DOHH2 (cell line): ENCODE data around the gene GRM2.

ENCODE experiments used
- H3F3A ChIP-seq: fragments of 200-600 bp; sonication (generic), shearing (Covaris generic); 2 replicates; pipeline ENCODE4 v1.6.0; 2016; ENCODE audit warnings: antibody characterized with exemption, mild to moderate bottlenecking; ENCODE audit not compliant: control insufficient read depth, insufficient read depth
- H3K27ac ChIP-seq: fragments of 200-600 bp; sonication (generic); 2 replicates; pipeline ENCODE4 v1.5.1; 2014; ENCODE audit warnings: low read depth, mild to moderate bottlenecking, low read length, moderate library complexity
- H3K27me3 ChIP-seq: fragments of 200-600 bp; sonication (generic); 2 replicates; pipeline ENCODE4 v1.6.1; 2014; ENCODE audit warnings: mild to moderate bottlenecking, low read length, mixed read lengths; ENCODE audit not compliant: control insufficient read depth
- H3K36me3 ChIP-seq: fragments of 200-600 bp; sonication (generic); 2 replicates; pipeline ENCODE4 v1.6.1; 2014; ENCODE audit warnings: mild to moderate bottlenecking, low read length, moderate library complexity, mixed read lengths; ENCODE audit not compliant: control insufficient read depth
- H3K4me1 ChIP-seq: fragments of 200-600 bp; sonication (generic); 2 replicates; pipeline ENCODE4 v1.6.1; 2014; ENCODE audit warnings: mild to moderate bottlenecking, low read length, mixed read lengths; ENCODE audit not compliant: control insufficient read depth
- H3K4me2 ChIP-seq: fragments of 200-600 bp; sonication (generic); 2 replicates; pipeline ENCODE4 v1.6.0; 2014; ENCODE audit warnings: mild to moderate bottlenecking, low read length, moderate library complexity
- H3K4me3 ChIP-seq: fragments of 200-600 bp; sonication (generic); 2 replicates; pipeline ENCODE4 v1.5.1; 2014; ENCODE audit warnings: mild to moderate bottlenecking, low read length, mixed read lengths
- H3K79me2 ChIP-seq: fragments of 200-600 bp; sonication (generic); 2 replicates; pipeline ENCODE4 v1.6.1; 2014; ENCODE audit warnings: mild to moderate bottlenecking, low read length, mixed read lengths; ENCODE audit not compliant: control insufficient read depth
- H3K9me2 ChIP-seq: fragments of 200-600 bp; sonication (generic); replicated peaks from 2 replicates; pipeline ENCODE4 v1.6.1; 2014; ENCODE audit warnings: mild to moderate bottlenecking, low read length, mixed read lengths; ENCODE audit not compliant: control insufficient read depth
- H3K9me3 ChIP-seq: fragments of 200-600 bp; sonication (generic); 2 replicates; pipeline ENCODE4 v1.6.1; 2014; ENCODE audit warnings: antibody characterized with exemption, low read length, mixed read lengths; ENCODE audit not compliant: control insufficient read depth, insufficient read depth
- H4K20me1 ChIP-seq: fragments of 200-600 bp; sonication (generic); 2 replicates; pipeline ENCODE4 v1.6.0; 2014; ENCODE audit warnings: low read depth, mild to moderate bottlenecking, antibody characterized with exemption, low read length, moderate library complexity; ENCODE audit not compliant: control insufficient read depth, insufficient read depth
- CTCF ChIP-seq: fragments of 200-600 bp; sonication (generic); IDR thresholded peaks from one replicate; pipeline ENCODE4 v1.5.1; 2014; ENCODE audit warnings: antibody characterized with exemption, mild to moderate bottlenecking, low read depth, low read length; ENCODE audit not compliant: poor library complexity, severe bottlenecking
- EZH2phosphoT487 ChIP-seq: fragments of 200-600 bp; sonication (generic); IDR thresholded peaks from 2 replicates; pipeline ENCODE4 v1.6.1; 2017; ENCODE audit warnings: borderline replicate concordance, mild to moderate bottlenecking, antibody characterized with exemption, low read length, moderate library complexity, mixed read lengths

Gene GRM2

GRCh38 chr3:51676102-51676640 is 30.7 kb upstream of the GRM2 start:
- no peaks in the 10 kb centered on the region for H3K9me3 ChIP-seq
- H3K9me2 ChIP-seq = no peaks in the 10 kb centered on the region
- H3K4me1 ChIP-seq = peaks cover 47% of the 10 kb centered on the region
- no peak overlapping the region for H3K27ac ChIP-seq
- no peak overlapping the region for H3K4me3 ChIP-seq
- peaks cover 81% of the 10 kb centered on the region for H3K36me3 ChIP-seq
- H3K4me2 ChIP-seq = no peak overlapping the region
- peaks cover 76% of the 10 kb centered on the region for H3K79me2 ChIP-seq
- H3F3A ChIP-seq = no peaks in the 10 kb centered on the region
- peaks cover 9% of the 10 kb centered on the region; the same call in 1 of the 2 replicates for H4K20me1 ChIP-seq
- H3K27me3 ChIP-seq = no peaks in the 10 kb centered on the region
- no peak for TF ChIP-seq CTCF
- TF ChIP-seq EZH2phosphoT487 = no peak

GRCh38 chr3:51677358-51677757 is 29.5 kb upstream of the GRM2 start:
- Histone ChIP-seq H3K27ac (no peak overlapping the region), H3K4me2 (no peak overlapping the region)

GRCh38 chr3:51678186-51678585 is 28.7 kb upstream of the GRM2 start:
- no peak overlapping the region for H3K4me3 ChIP-seq
- H3K9me3 ChIP-seq = no peaks in the 10 kb centered on the region
- H3K36me3 ChIP-seq = peaks cover 93% of the 10 kb centered on the region
- peaks cover 71% of the 10 kb centered on the region for H3K79me2 ChIP-seq
- peaks cover 49% of the 10 kb centered on the region for H3K4me1 ChIP-seq
- H3K27ac ChIP-seq = no peak overlapping the region
- peaks cover 23% of the 10 kb centered on the region for H4K20me1 ChIP-seq
- H3F3A ChIP-seq = peaks cover 2% of the 10 kb centered on the region; the same call in 1 of the 2 replicates
- no peak for TF ChIP-seq CTCF
- TF ChIP-seq EZH2phosphoT487 = no peak
- no peaks in the 10 kb centered on the region for H3K9me2 ChIP-seq
- H3K4me2 ChIP-seq = no peak overlapping the region
- H3K27me3 ChIP-seq = no peaks in the 10 kb centered on the region

More at GRCh38 chr3:51677358-51677757, 29.5 kb upstream of the GRM2 start:
- peaks cover 2% of the 10 kb centered on the region; the same call in 1 of the 2 replicates for H3F3A ChIP-seq
- peaks cover 15% of the 10 kb centered on the region; the same call in 1 of the 2 replicates for H4K20me1 ChIP-seq
- no peaks in the 10 kb centered on the region for H3K9me3 ChIP-seq
- H3K27me3 ChIP-seq = no peaks in the 10 kb centered on the region
- peaks cover 71% of the 10 kb centered on the region for H3K79me2 ChIP-seq
- H3K4me3 ChIP-seq = no peak overlapping the region
- H3K9me2 ChIP-seq = no peaks in the 10 kb centered on the region
- TF ChIP-seq EZH2phosphoT487 (no peak), CTCF (no peak)
- peaks cover 54% of the 10 kb centered on the region for H3K4me1 ChIP-seq
- peaks cover 85% of the 10 kb centered on the region for H3K36me3 ChIP-seq
